Peyer's patch (tissue), 4 donors: ENCODE results near the gene ATRN.

ENCODE experiments used
- POLR2A ChIP-seq, 2 donors: fragments of 450-650 bp; IDR thresholded peaks; one replicate each; pipeline ENCODE4 v1.5.1; 2017; ENCODE audit warnings: antibody characterized with exemption in 2 of 2, mild to moderate bottlenecking in 2 of 2, moderate library complexity in 2 of 2
- TF ChIP-seq, protein P1 (sequence below), 6 experiments: fragments of 450-650 bp in 4 of 6; fragments of 200-600 bp in 2 of 6; sonication (generic) in 1 of 6; IDR thresholded peaks; one replicate each; pipeline ENCODE4 v1.5.1; 2017 to 2019; ENCODE audit warnings: antibody characterized with exemption in 6 of 6, mild to moderate bottlenecking in 3 of 6, moderate library complexity in 1 of 6

DNA sequence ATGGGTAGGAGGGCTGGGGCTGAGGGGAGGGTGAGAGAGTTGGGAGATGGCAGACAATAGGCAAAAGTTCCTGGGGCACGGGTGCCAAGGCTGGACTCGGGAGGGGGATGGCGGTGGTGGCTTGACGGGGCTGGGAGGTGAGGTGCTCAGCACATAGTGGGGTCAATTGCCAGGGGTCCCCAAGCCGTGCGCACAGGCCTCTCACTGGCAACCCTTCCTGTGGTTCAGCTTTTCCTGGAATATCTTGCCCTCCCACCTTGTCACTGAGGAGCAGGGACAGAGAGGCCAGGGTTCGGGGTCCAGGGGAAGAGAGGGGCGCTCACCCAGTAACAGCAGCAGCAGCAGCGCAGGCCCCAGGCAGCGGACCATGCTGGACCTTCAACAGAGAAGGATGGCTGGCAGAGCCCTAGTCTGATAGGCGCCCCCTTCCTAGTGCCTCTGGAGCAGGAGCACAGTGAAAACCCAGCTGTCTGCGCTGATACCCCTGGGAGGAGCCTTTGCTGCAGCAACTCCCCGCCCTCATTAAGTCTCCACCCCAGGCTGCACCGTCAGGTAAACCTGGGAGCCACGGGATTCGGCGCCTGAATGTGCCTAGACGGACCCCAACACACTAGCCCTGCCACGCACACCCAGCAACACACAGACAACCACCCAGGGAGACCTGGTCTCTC lies 192.3 kb downstream of the ATRN start, which contains the start of gene GFRA4:
- TF ChIP-seq, protein P1, sequence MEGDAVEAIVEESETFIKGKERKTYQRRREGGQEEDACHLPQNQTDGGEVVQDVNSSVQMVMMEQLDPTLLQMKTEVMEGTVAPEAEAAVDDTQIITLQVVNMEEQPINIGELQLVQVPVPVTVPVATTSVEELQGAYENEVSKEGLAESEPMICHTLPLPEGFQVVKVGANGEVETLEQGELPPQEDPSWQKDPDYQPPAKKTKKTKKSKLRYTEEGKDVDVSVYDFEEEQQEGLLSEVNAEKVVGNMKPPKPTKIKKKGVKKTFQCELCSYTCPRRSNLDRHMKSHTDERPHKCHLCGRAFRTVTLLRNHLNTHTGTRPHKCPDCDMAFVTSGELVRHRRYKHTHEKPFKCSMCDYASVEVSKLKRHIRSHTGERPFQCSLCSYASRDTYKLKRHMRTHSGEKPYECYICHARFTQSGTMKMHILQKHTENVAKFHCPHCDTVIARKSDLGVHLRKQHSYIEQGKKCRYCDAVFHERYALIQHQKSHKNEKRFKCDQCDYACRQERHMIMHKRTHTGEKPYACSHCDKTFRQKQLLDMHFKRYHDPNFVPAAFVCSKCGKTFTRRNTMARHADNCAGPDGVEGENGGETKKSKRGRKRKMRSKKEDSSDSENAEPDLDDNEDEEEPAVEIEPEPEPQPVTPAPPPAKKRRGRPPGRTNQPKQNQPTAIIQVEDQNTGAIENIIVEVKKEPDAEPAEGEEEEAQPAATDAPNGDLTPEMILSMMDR (IDR thresholded peaks at IDR 0.05), result no peak
- TF ChIP-seq POLR2A (IDR thresholded peaks at IDR 0.05), result no peak
